ENCODE data around the gene PAPPA.

- TF ChIP-seq CTCF (IDR thresholded peaks at IDR 0.05) (no peak), POLR2A (IDR thresholded peaks at IDR 0.05) (no peak)
These were observed 297.0 kb downstream of the PAPPA start for GRCh38 chr9:116450378-116451139.

All from adrenal gland (tissue), 5 donors.